PC-9 (cell line): ENCODE measurements around the gene CARS2. TPM values are rescaled to one million over a fixed set of nuclear protein-coding genes. Genes with fewer than 3 reads are reported as not detected.

ENCODE experiments used
- BruUV-seq: library from RNA; stranded (reverse); fragments of 400-500 nt; replicated peaks from 2 replicates; lab custom pipeline; 2021; lab: Mats Ljungman, UMichigan
- CTCF ChIA-PET: fragments of 300-600 bp; sonication (Branson Sonifier 250); formaldehyde crosslinking; loops from one replicate; lab custom pipeline; 2022; ENCODE audit warnings: antibody characterized with exemption; lab: Charles Lee
- POLR2A ChIA-PET: fragments of 300-600 bp; sonication (Branson Sonifier 250); formaldehyde crosslinking; loops from one replicate; lab custom pipeline; 2022; ENCODE audit warnings: antibody characterized with exemption; ENCODE audit not compliant: unreplicated experiment; lab: Charles Lee
- DNase-seq, 2 experiments: peaks; one replicate each; pipeline versions ENCODE4 v3.0.0 to v3.0.0-alpha.2; 2015 to 2022; ENCODE audit warnings: mixed read lengths in 1 of 2
- H2AFZ ChIP-seq: fragments of 200-600 bp; sonication (generic); 2 replicates; pipeline ENCODE4 v1.8.1; 2017; ENCODE audit warnings: antibody characterized with exemption
- H3F3A ChIP-seq: fragments of 200-600 bp; sonication (generic); 2 replicates; pipeline ENCODE4 v1.8.1; 2017; ENCODE audit warnings: antibody characterized with exemption, mild to moderate bottlenecking, low read depth; ENCODE audit not compliant: insufficient read depth
- H3K27ac ChIP-seq: fragments of 200-600 bp; sonication (generic); 2 replicates; pipeline ENCODE4 v1.6.1; 2016; ENCODE audit warnings: mixed run types
- H3K27me3 ChIP-seq: fragments of 200-600 bp; sonication (generic); 2 replicates; pipeline ENCODE4 v1.6.1; 2016; ENCODE audit warnings: low read depth, mixed run types; ENCODE audit not compliant: insufficient read depth
- H3K36me3 ChIP-seq: fragments of 200-600 bp; sonication (generic); 2 replicates; pipeline ENCODE4 v1.6.1; 2016; ENCODE audit warnings: low read depth, mixed run types
- H3K4me1 ChIP-seq: fragments of 200-600 bp; sonication (generic); replicated peaks from 2 replicates; pipeline ENCODE4 v1.6.1; 2016; ENCODE audit warnings: mixed run types; ENCODE audit not compliant: insufficient read depth
- H3K4me2 ChIP-seq: fragments of 200-600 bp; sonication (generic); 2 replicates; pipeline ENCODE4 v1.6.1; 2017; ENCODE audit warnings: mixed run types
- H3K4me3 ChIP-seq: fragments of 200-600 bp; sonication (generic); 2 replicates; pipeline ENCODE4 v1.6.1; 2016; ENCODE audit warnings: mixed run types
- H3K79me2 ChIP-seq: fragments of 200-600 bp; sonication (generic); 2 replicates; pipeline ENCODE4 v1.6.1; 2017; ENCODE audit warnings: low read depth, mixed run types
- H3K9me2 ChIP-seq: fragments of 200-600 bp; sonication (generic); 2 replicates; pipeline ENCODE4 v1.8.1; 2017; ENCODE audit warnings: mild to moderate bottlenecking; ENCODE audit not compliant: insufficient read depth
- H3K9me3 ChIP-seq: fragments of 200-600 bp; sonication (generic); 2 replicates; pipeline ENCODE4 v1.8.1; 2016; ENCODE audit warnings: low read depth; ENCODE audit not compliant: insufficient read depth
- H4K20me1 ChIP-seq: fragments of 200-600 bp; sonication (generic); 2 replicates; pipeline ENCODE4 v1.8.1; 2017; ENCODE audit not compliant: insufficient read depth
- CTCF ChIP-seq: fragments of 200-600 bp; sonication (generic); conservative IDR thresholded peaks from 2 replicates; pipeline ENCODE4 v1.6.1; 2017; ENCODE audit warnings: mixed run types, antibody characterized with exemption, mild to moderate bottlenecking, moderate library complexity
- EZH2 ChIP-seq: fragments of 200-600 bp; sonication (generic); IDR thresholded peaks from 2 replicates; pipeline ENCODE4 v1.8.0; 2017; ENCODE audit warnings: antibody characterized with exemption, low read depth
- intact Hi-C: fragments of 100-400 bp; cut with micrococcal nuclease; formaldehyde crosslinking; loops from one replicate; pipeline ENCODE4 v1.10.0; 2022; ENCODE audit not compliant: unreplicated experiment
- total RNA-seq: library from RNA; stranded (reverse); gene quantifications from 2 replicates; pipeline ENCODE4 v1.2.3, GENCODE V29; 2021

The CARS2 gene
- total RNA-seq, 1 experiment from 2014 or later = 67.0 TPM

- Histone ChIP-seq H3K4me2 (no peak overlapping the region), H4K20me1 (no peaks in the 10 kb centered on the region), H3F3A (peaks cover 14% of the 10 kb centered on the region; the same call in 1 of the 2 replicates), H3K27me3 (no peaks in the 10 kb centered on the region), H3K4me3 (no peak overlapping the region), H2AFZ (no peak overlapping the region), H3K79me2 (no peaks in the 10 kb centered on the region), H3K27ac (no peak overlapping the region), H3K4me1 (no peaks in the 10 kb centered on the region), H3K9me3 (no peaks in the 10 kb centered on the region), H3K9me2 (no peaks in the 10 kb centered on the region), H3K36me3 (peaks cover 7% of the 10 kb centered on the region; the same call in 1 of the 2 replicates)
- CTCF ChIA-PET = no interaction called here
- no peak for DNase-seq
- no TSS peak for BruUV-seq
- POLR2A ChIA-PET = no interaction called here
- TF ChIP-seq CTCF (no peak), EZH2 (no peak)
- intact Hi-C loops = no loop called here
Observed at GRCh38 chr13:110648146-110648819, 57.6 kb downstream of the CARS2 start.

GRCh38 chr13:110647365-110647737 lies 58.6 kb downstream of the CARS2 start:
- Histone ChIP-seq H3K4me2 (no peak overlapping the region), H3K9me3 (no peaks in the 10 kb centered on the region), H3K9me2 (no peaks in the 10 kb centered on the region), H4K20me1 (no peaks in the 10 kb centered on the region), H3K4me1 (no peaks in the 10 kb centered on the region), H3K4me3 (no peak overlapping the region), H3K27ac (no peak overlapping the region), H3K79me2 (no peaks in the 10 kb centered on the region), H2AFZ (no peak overlapping the region), H3F3A (peaks cover 18% of the 10 kb centered on the region; the same call in 1 of the 2 replicates), H3K27me3 (no peaks in the 10 kb centered on the region), H3K36me3 (peaks cover 7% of the 10 kb centered on the region; the same call in 1 of the 2 replicates)
- ChIA-PET POLR2A (no interaction called here), CTCF (no interaction called here)
- intact Hi-C loops = no loop called here
- TF ChIP-seq CTCF = no peak
- DNase-seq = no peak
- BruUV-seq = no TSS peak

GRCh38 chr13:110646442-110647364 lies 59.2 kb downstream of the CARS2 start:
- H3K4me3 ChIP-seq = no peak overlapping the region
- no peaks in the 10 kb centered on the region for H3K9me3 ChIP-seq
- no peaks in the 10 kb centered on the region for H3K9me2 ChIP-seq
- H3K36me3 ChIP-seq = peaks cover 7% of the 10 kb centered on the region; the same call in 1 of the 2 replicates
- H3K27me3 ChIP-seq = no peaks in the 10 kb centered on the region
- H3K4me1 ChIP-seq = no peaks in the 10 kb centered on the region
- H2AFZ ChIP-seq = no peak overlapping the region
- H3F3A ChIP-seq = peaks cover 23% of the 10 kb centered on the region; the same call in 1 of the 2 replicates
- no peak overlapping the region for H3K4me2 ChIP-seq
- ChIA-PET CTCF (interaction anchor here (0.5 kb wide), 1 partner anchor 255 kb away, joined by 6 read pairs; no protein-coding TSS in a partner anchor), POLR2A (no interaction called here)
- intact Hi-C loops = no loop called here
- H4K20me1 ChIP-seq = no peaks in the 10 kb centered on the region
- H3K27ac ChIP-seq = no peak overlapping the region
- DNase-seq = no peak
- no TSS peak for BruUV-seq
- H3K79me2 ChIP-seq = no peaks in the 10 kb centered on the region
- TF ChIP-seq CTCF (no peak), EZH2 (no peak)
